ENCODE results near the gene COPS7A.
A peak's percentile ranks its signal among the peaks of the same experiment; 100 is the strongest.

Gene COPS7A

DNA sequence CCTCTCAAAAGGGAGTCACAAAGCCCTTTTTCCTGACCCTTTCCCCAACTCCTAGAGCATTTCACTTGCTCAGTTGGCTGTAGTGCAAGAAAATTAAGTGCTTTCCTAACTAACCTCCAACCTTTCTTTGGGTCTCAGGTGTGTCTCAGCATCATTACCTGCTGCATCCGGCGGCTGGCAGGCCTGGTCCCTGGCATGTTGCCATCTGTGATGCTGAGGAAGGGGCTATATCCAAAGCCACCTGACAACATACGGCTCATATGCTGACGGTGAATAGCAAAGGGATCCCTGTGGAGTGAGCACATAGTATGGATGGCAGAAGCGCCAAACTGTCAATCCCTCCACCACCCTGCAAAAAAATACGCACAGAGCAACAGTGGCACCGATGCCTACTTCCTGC, 27.9 kb downstream of the COPS7A start (continued):
- TF ChIP-seq, protein P1, sequence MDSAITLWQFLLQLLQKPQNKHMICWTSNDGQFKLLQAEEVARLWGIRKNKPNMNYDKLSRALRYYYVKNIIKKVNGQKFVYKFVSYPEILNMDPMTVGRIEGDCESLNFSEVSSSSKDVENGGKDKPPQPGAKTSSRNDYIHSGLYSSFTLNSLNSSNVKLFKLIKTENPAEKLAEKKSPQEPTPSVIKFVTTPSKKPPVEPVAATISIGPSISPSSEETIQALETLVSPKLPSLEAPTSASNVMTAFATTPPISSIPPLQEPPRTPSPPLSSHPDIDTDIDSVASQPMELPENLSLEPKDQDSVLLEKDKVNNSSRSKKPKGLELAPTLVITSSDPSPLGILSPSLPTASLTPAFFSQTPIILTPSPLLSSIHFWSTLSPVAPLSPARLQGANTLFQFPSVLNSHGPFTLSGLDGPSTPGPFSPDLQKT (IDR thresholded peaks at IDR 0.05; ENCODE audit: borderline replicate concordance, low read depth, low read length) = no peak
- TF ChIP-seq, protein P2, sequence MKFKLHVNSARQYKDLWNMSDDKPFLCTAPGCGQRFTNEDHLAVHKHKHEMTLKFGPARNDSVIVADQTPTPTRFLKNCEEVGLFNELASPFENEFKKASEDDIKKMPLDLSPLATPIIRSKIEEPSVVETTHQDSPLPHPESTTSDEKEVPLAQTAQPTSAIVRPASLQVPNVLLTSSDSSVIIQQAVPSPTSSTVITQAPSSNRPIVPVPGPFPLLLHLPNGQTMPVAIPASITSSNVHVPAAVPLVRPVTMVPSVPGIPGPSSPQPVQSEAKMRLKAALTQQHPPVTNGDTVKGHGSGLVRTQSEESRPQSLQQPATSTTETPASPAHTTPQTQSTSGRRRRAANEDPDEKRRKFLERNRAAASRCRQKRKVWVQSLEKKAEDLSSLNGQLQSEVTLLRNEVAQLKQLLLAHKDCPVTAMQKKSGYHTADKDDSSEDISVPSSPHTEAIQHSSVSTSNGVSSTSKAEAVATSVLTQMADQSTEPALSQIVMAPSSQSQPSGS (tag by site-specific recombination; IDR thresholded peaks at IDR 0.05; ENCODE audit: low read depth) = no peak
- TF ChIP-seq ZNF548 (tag by site-specific recombination; IDR thresholded peaks at IDR 0.05) (no peak), ZNF558 (tag by site-specific recombination; IDR thresholded peaks at IDR 0.05) (no peak), ZNF473 (tag by site-specific recombination; IDR thresholded peaks at IDR 0.05) (no peak), ZNF146 (tag by site-specific recombination; IDR thresholded peaks at IDR 0.05) (no peak)

DNA sequence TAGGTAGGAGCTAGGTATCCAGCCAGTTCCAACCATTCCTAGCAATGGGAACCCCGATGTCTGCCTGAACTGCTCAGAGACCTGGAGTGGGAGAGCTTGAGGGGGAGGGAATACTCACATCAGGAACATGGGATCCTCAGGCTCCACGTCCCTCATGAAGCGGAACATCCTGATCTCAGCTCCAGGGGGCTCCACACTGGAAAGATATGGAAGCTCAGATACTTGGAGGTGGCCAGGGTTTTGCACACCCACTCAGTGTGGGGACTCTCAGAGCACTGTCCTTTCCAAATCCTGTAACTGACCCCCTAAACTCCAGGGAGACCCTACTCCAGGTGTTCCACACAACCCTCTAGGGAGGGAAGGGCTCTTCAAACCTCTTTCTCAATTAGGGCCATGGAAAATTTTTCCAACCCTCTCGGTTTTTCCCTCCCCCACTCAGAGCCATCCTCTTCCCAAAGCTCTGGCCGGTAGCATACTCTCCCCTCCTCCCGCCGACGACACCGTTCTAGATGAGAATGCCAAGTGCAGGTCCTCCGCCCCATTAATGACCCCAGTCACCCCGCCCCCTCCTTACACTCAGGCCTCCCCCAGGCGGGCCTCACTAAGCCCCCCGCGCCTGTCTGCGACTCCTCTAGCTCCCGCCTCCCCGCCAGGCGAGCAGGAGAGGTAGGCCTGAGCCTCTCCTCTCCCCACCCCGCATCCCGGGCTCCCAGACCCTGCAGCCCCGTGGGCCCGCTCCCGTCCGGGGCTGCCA, 28.5 kb downstream of the COPS7A start:
- 0 out of 2 replicates have a peak, but pooled peaks cover 2% of the 10 kb centered on the region for H3K4me1 ChIP-seq (ENCODE audit: control insufficient read depth, insufficient read depth, low read length)
- ChIA-PET POLR2A (interaction anchor here (0.7 to 4.2 kb wide), 29 partner anchors 8 to 211 kb away, joined by 3 to 79 read pairs (median 8); partner anchors contain the start of genes C12orf57, CD4, CDCA3 and COPS7A), CTCF (interaction anchor here (0.5 to 5.6 kb wide), 32 partner anchors 9 to 249 kb away, joined by 3 to 140 read pairs (median 6); partner anchors contain the start of genes CDCA3, COPS7A, GPR162 and PTMS)
- H3K9me3 ChIP-seq (ENCODE audit: control insufficient read depth, insufficient read depth, low read depth, low read length) = no peaks in the 10 kb centered on the region
- peaks cover 29 to 48% of the 10 kb centered on the region in 2 experiments for H3K36me3 ChIP-seq (ENCODE audit: control insufficient read depth in 2 of 2, insufficient read depth in 1 of 2, low read length in 2 of 2)
- H3K27ac ChIP-seq (ENCODE audit: extremely low read depth, low read depth, low read length) = peak overlapping the region; percentile 93
- peak overlapping the region; percentile 99 for H3K4me3 ChIP-seq (ENCODE audit: low read depth, low read length)
- no peak for TF ChIP-seq HOXC10 (CRISPR knock-in tag; IDR thresholded peaks at IDR 0.05)
- TF ChIP-seq, protein P3, sequence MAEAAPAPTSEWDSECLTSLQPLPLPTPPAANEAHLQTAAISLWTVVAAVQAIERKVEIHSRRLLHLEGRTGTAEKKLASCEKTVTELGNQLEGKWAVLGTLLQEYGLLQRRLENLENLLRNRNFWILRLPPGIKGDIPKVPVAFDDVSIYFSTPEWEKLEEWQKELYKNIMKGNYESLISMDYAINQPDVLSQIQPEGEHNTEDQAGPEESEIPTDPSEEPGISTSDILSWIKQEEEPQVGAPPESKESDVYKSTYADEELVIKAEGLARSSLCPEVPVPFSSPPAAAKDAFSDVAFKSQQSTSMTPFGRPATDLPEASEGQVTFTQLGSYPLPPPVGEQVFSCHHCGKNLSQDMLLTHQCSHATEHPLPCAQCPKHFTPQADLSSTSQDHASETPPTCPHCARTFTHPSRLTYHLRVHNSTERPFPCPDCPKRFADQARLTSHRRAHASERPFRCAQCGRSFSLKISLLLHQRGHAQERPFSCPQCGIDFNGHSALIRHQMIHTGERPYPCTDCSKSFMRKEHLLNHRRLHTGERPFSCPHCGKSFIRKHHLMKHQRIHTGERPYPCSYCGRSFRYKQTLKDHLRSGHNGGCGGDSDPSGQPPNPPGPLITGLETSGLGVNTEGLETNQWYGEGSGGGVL (tag by site-specific recombination; IDR thresholded peaks at IDR 0.05) = peak; percentile 82
- TF ChIP-seq ZNF311 (tag by site-specific recombination; IDR thresholded peaks at IDR 0.05; ENCODE audit: borderline replicate concordance) = no peak
- no peak for TF ChIP-seq ZNF394 (tag by site-specific recombination; IDR thresholded peaks at IDR 0.05; ENCODE audit: borderline replicate concordance)
- peak; percentile 11; the same call in 1 of the 2 replicates for TF ChIP-seq KLF1 (tag by site-specific recombination; IDR thresholded peaks at IDR 0.05)
- no peak for TF ChIP-seq ZNF701 (tag by site-specific recombination; IDR thresholded peaks at IDR 0.05)
- TF ChIP-seq, protein P4, sequence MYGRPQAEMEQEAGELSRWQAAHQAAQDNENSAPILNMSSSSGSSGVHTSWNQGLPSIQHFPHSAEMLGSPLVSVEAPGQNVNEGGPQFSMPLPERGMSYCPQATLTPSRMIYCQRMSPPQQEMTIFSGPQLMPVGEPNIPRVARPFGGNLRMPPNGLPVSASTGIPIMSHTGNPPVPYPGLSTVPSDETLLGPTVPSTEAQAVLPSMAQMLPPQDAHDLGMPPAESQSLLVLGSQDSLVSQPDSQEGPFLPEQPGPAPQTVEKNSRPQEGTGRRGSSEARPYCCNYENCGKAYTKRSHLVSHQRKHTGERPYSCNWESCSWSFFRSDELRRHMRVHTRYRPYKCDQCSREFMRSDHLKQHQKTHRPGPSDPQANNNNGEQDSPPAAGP (tag by site-specific recombination; IDR thresholded peaks at IDR 0.05) = no peak
- no peak for TF ChIP-seq ZNF548 (tag by site-specific recombination; IDR thresholded peaks at IDR 0.05)
- 0 out of 2 replicates have a peak, but pooled peaks have one; percentile 44 for TF ChIP-seq SP2 (tag by site-specific recombination; IDR thresholded peaks at IDR 0.05)
- no peak for TF ChIP-seq ZNF23 (tag by site-specific recombination; IDR thresholded peaks at IDR 0.05; ENCODE audit: borderline replicate concordance)
- TF ChIP-seq, protein P5, sequence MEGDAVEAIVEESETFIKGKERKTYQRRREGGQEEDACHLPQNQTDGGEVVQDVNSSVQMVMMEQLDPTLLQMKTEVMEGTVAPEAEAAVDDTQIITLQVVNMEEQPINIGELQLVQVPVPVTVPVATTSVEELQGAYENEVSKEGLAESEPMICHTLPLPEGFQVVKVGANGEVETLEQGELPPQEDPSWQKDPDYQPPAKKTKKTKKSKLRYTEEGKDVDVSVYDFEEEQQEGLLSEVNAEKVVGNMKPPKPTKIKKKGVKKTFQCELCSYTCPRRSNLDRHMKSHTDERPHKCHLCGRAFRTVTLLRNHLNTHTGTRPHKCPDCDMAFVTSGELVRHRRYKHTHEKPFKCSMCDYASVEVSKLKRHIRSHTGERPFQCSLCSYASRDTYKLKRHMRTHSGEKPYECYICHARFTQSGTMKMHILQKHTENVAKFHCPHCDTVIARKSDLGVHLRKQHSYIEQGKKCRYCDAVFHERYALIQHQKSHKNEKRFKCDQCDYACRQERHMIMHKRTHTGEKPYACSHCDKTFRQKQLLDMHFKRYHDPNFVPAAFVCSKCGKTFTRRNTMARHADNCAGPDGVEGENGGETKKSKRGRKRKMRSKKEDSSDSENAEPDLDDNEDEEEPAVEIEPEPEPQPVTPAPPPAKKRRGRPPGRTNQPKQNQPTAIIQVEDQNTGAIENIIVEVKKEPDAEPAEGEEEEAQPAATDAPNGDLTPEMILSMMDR (tag by site-specific recombination; IDR thresholded peaks at IDR 0.05) = peak; percentile 48; the same call in 1 of the 2 replicates
- TF ChIP-seq, protein P6, sequence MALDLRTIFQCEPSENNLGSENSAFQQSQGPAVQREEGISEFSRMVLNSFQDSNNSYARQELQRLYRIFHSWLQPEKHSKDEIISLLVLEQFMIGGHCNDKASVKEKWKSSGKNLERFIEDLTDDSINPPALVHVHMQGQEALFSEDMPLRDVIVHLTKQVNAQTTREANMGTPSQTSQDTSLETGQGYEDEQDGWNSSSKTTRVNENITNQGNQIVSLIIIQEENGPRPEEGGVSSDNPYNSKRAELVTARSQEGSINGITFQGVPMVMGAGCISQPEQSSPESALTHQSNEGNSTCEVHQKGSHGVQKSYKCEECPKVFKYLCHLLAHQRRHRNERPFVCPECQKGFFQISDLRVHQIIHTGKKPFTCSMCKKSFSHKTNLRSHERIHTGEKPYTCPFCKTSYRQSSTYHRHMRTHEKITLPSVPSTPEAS (tag by site-specific recombination; IDR thresholded peaks at IDR 0.05) = 0 out of 2 replicates have a peak, but pooled peaks have one; percentile 12
- peak; percentile 28; the same call in 1 of the 2 replicates for TF ChIP-seq IKZF3 (tag by site-specific recombination; IDR thresholded peaks at IDR 0.05)
- peak; percentile 97 for TF ChIP-seq ZNF341 (tag by site-specific recombination; IDR thresholded peaks at IDR 0.05; ENCODE audit: low read depth)
- TF ChIP-seq, protein P7, sequence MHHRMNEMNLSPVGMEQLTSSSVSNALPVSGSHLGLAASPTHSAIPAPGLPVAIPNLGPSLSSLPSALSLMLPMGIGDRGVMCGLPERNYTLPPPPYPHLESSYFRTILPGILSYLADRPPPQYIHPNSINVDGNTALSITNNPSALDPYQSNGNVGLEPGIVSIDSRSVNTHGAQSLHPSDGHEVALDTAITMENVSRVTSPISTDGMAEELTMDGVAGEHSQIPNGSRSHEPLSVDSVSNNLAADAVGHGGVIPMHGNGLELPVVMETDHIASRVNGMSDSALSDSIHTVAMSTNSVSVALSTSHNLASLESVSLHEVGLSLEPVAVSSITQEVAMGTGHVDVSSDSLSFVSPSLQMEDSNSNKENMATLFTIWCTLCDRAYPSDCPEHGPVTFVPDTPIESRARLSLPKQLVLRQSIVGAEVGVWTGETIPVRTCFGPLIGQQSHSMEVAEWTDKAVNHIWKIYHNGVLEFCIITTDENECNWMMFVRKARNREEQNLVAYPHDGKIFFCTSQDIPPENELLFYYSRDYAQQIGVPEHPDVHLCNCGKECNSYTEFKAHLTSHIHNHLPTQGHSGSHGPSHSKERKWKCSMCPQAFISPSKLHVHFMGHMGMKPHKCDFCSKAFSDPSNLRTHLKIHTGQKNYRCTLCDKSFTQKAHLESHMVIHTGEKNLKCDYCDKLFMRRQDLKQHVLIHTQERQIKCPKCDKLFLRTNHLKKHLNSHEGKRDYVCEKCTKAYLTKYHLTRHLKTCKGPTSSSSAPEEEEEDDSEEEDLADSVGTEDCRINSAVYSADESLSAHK (tag by site-specific recombination; IDR thresholded peaks at IDR 0.05) = 0 out of 2 replicates have a peak, but pooled peaks have one; percentile 7
- no peak for TF ChIP-seq ZNF626 (tag by site-specific recombination; IDR thresholded peaks at IDR 0.05)
- TF ChIP-seq, protein P8, sequence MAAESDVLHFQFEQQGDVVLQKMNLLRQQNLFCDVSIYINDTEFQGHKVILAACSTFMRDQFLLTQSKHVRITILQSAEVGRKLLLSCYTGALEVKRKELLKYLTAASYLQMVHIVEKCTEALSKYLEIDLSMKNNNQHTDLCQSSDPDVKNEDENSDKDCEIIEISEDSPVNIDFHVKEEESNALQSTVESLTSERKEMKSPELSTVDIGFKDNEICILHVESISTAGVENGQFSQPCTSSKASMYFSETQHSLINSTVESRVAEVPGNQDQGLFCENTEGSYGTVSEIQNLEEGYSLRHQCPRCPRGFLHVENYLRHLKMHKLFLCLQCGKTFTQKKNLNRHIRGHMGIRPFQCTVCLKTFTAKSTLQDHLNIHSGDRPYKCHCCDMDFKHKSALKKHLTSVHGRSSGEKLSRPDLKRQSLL (tag by site-specific recombination; IDR thresholded peaks at IDR 0.05) = peak; percentile 44; the same call in 1 of the 2 replicates
